ENCODE results near the gene LDLRAD4.

DNA sequence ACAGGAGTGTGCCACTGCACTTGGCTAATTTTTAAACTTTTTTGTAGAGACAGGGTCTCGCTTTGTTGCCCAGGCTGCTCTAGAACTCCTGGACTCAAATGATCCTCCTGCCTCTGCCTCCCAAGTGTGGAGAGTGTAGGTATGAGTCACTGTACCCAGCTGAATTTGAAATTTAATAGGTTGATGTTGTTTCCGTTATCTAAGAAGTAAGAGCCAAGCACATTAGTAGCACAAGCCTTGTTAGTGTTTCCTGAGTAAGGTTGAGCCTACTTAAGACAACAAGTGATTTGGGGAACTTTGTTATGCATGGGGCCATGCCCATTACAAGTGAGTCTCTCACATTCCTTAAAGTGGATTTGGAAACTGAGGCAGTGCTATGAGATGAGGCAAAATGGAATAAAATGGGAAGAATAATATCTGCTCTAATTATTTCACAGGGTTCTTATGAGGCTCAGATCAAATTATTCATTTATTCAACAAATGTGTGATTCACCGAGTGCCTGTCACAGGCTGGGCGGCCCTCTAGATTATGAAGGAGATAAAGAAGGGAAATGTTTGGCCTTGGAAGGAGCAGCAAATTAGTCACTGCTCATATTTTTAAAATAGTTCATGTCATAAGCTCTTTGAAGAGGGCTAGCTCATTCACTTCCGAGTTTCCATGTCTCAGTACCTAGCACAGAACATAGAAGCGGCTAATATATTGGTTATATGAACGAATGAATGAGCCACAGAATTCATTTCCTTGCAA is 217.2 kb downstream of the LDLRAD4 start:
- TF ChIP-seq ZC3H10 (CRISPR knock-in tag; IDR thresholded peaks at IDR 0.05), result no peak
- no peak for TF ChIP-seq ESRRG (CRISPR knock-in tag; IDR thresholded peaks at IDR 0.05)
- TF ChIP-seq CSDC2 (CRISPR knock-in tag; IDR thresholded peaks at IDR 0.05), result no peak
- TF ChIP-seq SNAI2 (CRISPR knock-in tag; IDR thresholded peaks at IDR 0.05), result no peak
- no peak for TF ChIP-seq ZFP3 (CRISPR knock-in tag; IDR thresholded peaks at IDR 0.05)

Measured in SK-N-SH treated with all-trans-retinoic acid at 6 μM for 48 hours (cell line).